Umbilical cord (tissue), 2 donors: ENCODE data around the gene DCHS1. TPM values are rescaled to one million over a fixed set of nuclear protein-coding genes. Genes with fewer than 3 reads are reported as not detected.
A peak's percentile ranks its signal among the peaks of the same experiment; 100 is the strongest.

Source experiments
- DNase-seq: peaks from one replicate; pipeline ENCODE4 v3.0.0-alpha.2; 2015; ENCODE audit warnings: low spot score
- total RNA-seq: library from RNA; depleted of rRNA; stranded (reverse); fragments of >200 nt; gene quantifications from one replicate; pipeline ENCODE4 v1.2.3, GENCODE V29; 2014; ENCODE audit warnings: low replicate concordance; ENCODE audit not compliant: insufficient read depth

Gene DCHS1
- total RNA-seq, 1 donor from 2014 or later = 37.6 TPM

- DNase-seq = peak; percentile 83
These were observed 8.5 kb downstream of the DCHS1 start for GRCh38 chr11:6646918-6647679.

- peak; percentile 90 for DNase-seq
These were observed 9.1 kb downstream of the DCHS1 start for GRCh38 chr11:6646576-6646917.

GRCh38 chr11:6646071-6646470, 9.5 kb downstream of the DCHS1 start:
- no peak for DNase-seq

GRCh38 chr11:6642957-6643356, 12.7 kb downstream of the DCHS1 start:
- DNase-seq = no peak

- DNase-seq = no peak
These were observed 14.5 kb downstream of the DCHS1 start for GRCh38 chr11:6640985-6641701.

GRCh38 chr11:6640036-6640984, 15.3 kb downstream of the DCHS1 start:
- no peak for DNase-seq

- no peak for DNase-seq
These were observed 17.2 kb downstream of the DCHS1 start for GRCh38 chr11:6638429-6638828.

- DNase-seq = no peak
These were observed 17.7 kb downstream of the DCHS1 start for GRCh38 chr11:6637871-6638270.

GRCh38 chr11:6636480-6636879, 19.1 kb downstream of the DCHS1 start:
- DNase-seq = no peak

- DNase-seq = peak; percentile 25
These were observed 20.3 kb downstream of the DCHS1 start for GRCh38 chr11:6635082-6635932.

- DNase-seq = no peak
These were observed 21.1 kb downstream of the DCHS1 start for GRCh38 chr11:6634534-6634933.

- no peak for DNase-seq
These were observed 21.9 kb downstream of the DCHS1 start for GRCh38 chr11:6633422-6634408.

- DNase-seq = no peak
These were observed 23.2 kb downstream of the DCHS1 start for GRCh38 chr11:6632116-6633073.

- no peak for DNase-seq
These were observed 24.2 kb downstream of the DCHS1 start for GRCh38 chr11:6631361-6631890.

GRCh38 chr11:6630632-6631291, 24.8 kb downstream of the DCHS1 start:
- DNase-seq = no peak

- no peak for DNase-seq
These were observed 25.5 kb downstream of the DCHS1 start for GRCh38 chr11:6629892-6630631.

- no peak for DNase-seq
These were observed 26.1 kb downstream of the DCHS1 start for GRCh38 chr11:6629573-6629891.
